ENCODE data around the gene SEC62.
"Not testable (repeated sequence)": the region's sequence is repeated elsewhere in the genome, so short reads cannot be mapped to it uniquely, and the experiment has no call there.

Gene SEC62

GRCh38 chr3:169998668-169999131, 32.1 kb downstream of the SEC62 start:
- Histone ChIP-seq H3K9ac (ENCODE audit: low read length) (no peak overlapping the region), H3K4me3 (ENCODE audit: low read length) (no peak overlapping the region), H3K9me3 (ENCODE audit: control insufficient read depth, low read length) (no peaks in the 10 kb centered on the region), H3K27me3 (replicated peaks; ENCODE audit: control insufficient read depth, insufficient read depth, low read length) (no peaks in the 10 kb centered on the region), H3K4me1 (ENCODE audit: control insufficient read depth, insufficient read depth, low read length) (no peaks in the 10 kb centered on the region), H3K36me3 (ENCODE audit: control insufficient read depth, insufficient read depth, low read length, severe bottlenecking) (peaks cover 31% of the 10 kb centered on the region)
- peak; percentile 78 for DNase-seq (ENCODE audit: low read depth)

GRCh38 chr3:169999433-169999832, 32.8 kb downstream of the SEC62 start:
- Histone ChIP-seq H3K9me3 (ENCODE audit: control insufficient read depth, low read length) (no peaks in the 10 kb centered on the region), H3K4me3 (ENCODE audit: low read length) (no peak overlapping the region), H3K9ac (ENCODE audit: low read length) (no peak overlapping the region), H3K4me1 (ENCODE audit: control insufficient read depth, insufficient read depth, low read length) (no peaks in the 10 kb centered on the region), H3K36me3 (ENCODE audit: control insufficient read depth, insufficient read depth, low read length, severe bottlenecking) (peaks cover 24% of the 10 kb centered on the region), H3K27me3 (replicated peaks; ENCODE audit: control insufficient read depth, insufficient read depth, low read length) (no peaks in the 10 kb centered on the region)
- DNase-seq (ENCODE audit: low read depth), result no peak

GRCh38 chr3:170000051-170000450, 33.4 kb downstream of the SEC62 start:
- Histone ChIP-seq H3K4me1 (ENCODE audit: control insufficient read depth, insufficient read depth, low read length) (no peaks in the 10 kb centered on the region), H3K36me3 (ENCODE audit: control insufficient read depth, insufficient read depth, low read length, severe bottlenecking) (peaks cover 19% of the 10 kb centered on the region), H3K9me3 (ENCODE audit: control insufficient read depth, low read length) (no peaks in the 10 kb centered on the region), H3K9ac (ENCODE audit: low read length) (no peak overlapping the region), H3K4me3 (ENCODE audit: low read length) (no peak overlapping the region), H3K27me3 (replicated peaks; ENCODE audit: control insufficient read depth, insufficient read depth, low read length) (no peaks in the 10 kb centered on the region)
- DNase-seq (ENCODE audit: low read depth), result no peak

- DNase-seq (ENCODE audit: low read depth), result no peak
- Histone ChIP-seq H3K9ac (ENCODE audit: low read length) (no peak overlapping the region), H3K36me3 (ENCODE audit: control insufficient read depth, insufficient read depth, low read length, severe bottlenecking) (no peaks in the 10 kb centered on the region), H3K27me3 (replicated peaks; ENCODE audit: control insufficient read depth, insufficient read depth, low read length) (no peaks in the 10 kb centered on the region), H3K4me1 (ENCODE audit: control insufficient read depth, insufficient read depth, low read length) (peaks cover 7% of the 10 kb centered on the region), H3K9me3 (ENCODE audit: control insufficient read depth, low read length) (no peaks in the 10 kb centered on the region), H3K4me3 (ENCODE audit: low read length) (no peak overlapping the region)
Observed at GRCh38 chr3:170002231-170002630, 35.6 kb downstream of the SEC62 start.

GRCh38 chr3:170002879-170003278, 36.3 kb downstream of the SEC62 start:
- Histone ChIP-seq H3K36me3 (ENCODE audit: control insufficient read depth, insufficient read depth, low read length, severe bottlenecking) (no peaks in the 10 kb centered on the region), H3K9me3 (ENCODE audit: control insufficient read depth, low read length) (no peaks in the 10 kb centered on the region), H3K4me3 (ENCODE audit: low read length) (no peak overlapping the region), H3K9ac (ENCODE audit: low read length) (no peak overlapping the region), H3K4me1 (ENCODE audit: control insufficient read depth, insufficient read depth, low read length) (peaks cover 8% of the 10 kb centered on the region), H3K27me3 (replicated peaks; ENCODE audit: control insufficient read depth, insufficient read depth, low read length) (no peaks in the 10 kb centered on the region)
- DNase-seq (ENCODE audit: low read depth), result no peak

GRCh38 chr3:170003881-170004356, 37.3 kb downstream of the SEC62 start:
- H3K4me3 ChIP-seq (ENCODE audit: low read length), result no peak overlapping the region
- no peaks in the 10 kb centered on the region for H3K27me3 ChIP-seq (replicated peaks; ENCODE audit: control insufficient read depth, insufficient read depth, low read length)
- no peaks in the 10 kb centered on the region for H3K9me3 ChIP-seq (ENCODE audit: control insufficient read depth, low read length)
- H3K4me1 ChIP-seq (ENCODE audit: control insufficient read depth, insufficient read depth, low read length), result peaks cover 8% of the 10 kb centered on the region
- no peak for DNase-seq (ENCODE audit: low read depth)
- no peaks in the 10 kb centered on the region for H3K36me3 ChIP-seq (ENCODE audit: control insufficient read depth, insufficient read depth, low read length, severe bottlenecking)
- H3K9ac ChIP-seq (ENCODE audit: low read length), result no peak overlapping the region

- Histone ChIP-seq H3K27me3 (replicated peaks; ENCODE audit: control insufficient read depth, insufficient read depth, low read length) (no peaks in the 10 kb centered on the region), H3K36me3 (ENCODE audit: control insufficient read depth, insufficient read depth, low read length, severe bottlenecking) (no peaks in the 10 kb centered on the region), H3K4me3 (ENCODE audit: low read length) (no peak overlapping the region), H3K9me3 (ENCODE audit: control insufficient read depth, low read length) (no peaks in the 10 kb centered on the region), H3K9ac (ENCODE audit: low read length) (no peak overlapping the region), H3K4me1 (ENCODE audit: control insufficient read depth, insufficient read depth, low read length) (peaks cover 8% of the 10 kb centered on the region)
- peak; percentile 28 for DNase-seq (ENCODE audit: low read depth)
Observed at GRCh38 chr3:170007031-170007663, 40.5 kb downstream of the SEC62 start.

GRCh38 chr3:170010498-170010897, 43.9 kb downstream of the SEC62 start:
- no peak for DNase-seq (ENCODE audit: low read depth)
- H3K4me1 ChIP-seq (ENCODE audit: control insufficient read depth, insufficient read depth, low read length), result peaks cover 12% of the 10 kb centered on the region
- no peaks in the 10 kb centered on the region for H3K9me3 ChIP-seq (ENCODE audit: control insufficient read depth, low read length)
- H3K27me3 ChIP-seq (replicated peaks; ENCODE audit: control insufficient read depth, insufficient read depth, low read length), result no peaks in the 10 kb centered on the region
- H3K4me3 ChIP-seq (ENCODE audit: low read length), result no peak overlapping the region
- no peak overlapping the region for H3K9ac ChIP-seq (ENCODE audit: low read length)
- no peaks in the 10 kb centered on the region for H3K36me3 ChIP-seq (ENCODE audit: control insufficient read depth, insufficient read depth, low read length, severe bottlenecking)

GRCh38 chr3:170012683-170013400, 46.2 kb downstream of the SEC62 start:
- Histone ChIP-seq H3K9me3 (ENCODE audit: control insufficient read depth, low read length) (no peaks in the 10 kb centered on the region), H3K9ac (ENCODE audit: low read length) (no peak overlapping the region), H3K4me3 (ENCODE audit: low read length) (no peak overlapping the region), H3K4me1 (ENCODE audit: control insufficient read depth, insufficient read depth, low read length) (peaks cover 4% of the 10 kb centered on the region), H3K36me3 (ENCODE audit: control insufficient read depth, insufficient read depth, low read length, severe bottlenecking) (no peaks in the 10 kb centered on the region), H3K27me3 (replicated peaks; ENCODE audit: control insufficient read depth, insufficient read depth, low read length) (no peaks in the 10 kb centered on the region)
- DNase-seq (ENCODE audit: low read depth), result no peak

- DNase-seq (ENCODE audit: low read depth), result no peak
- Histone ChIP-seq H3K9ac (ENCODE audit: low read length) (no peak overlapping the region), H3K9me3 (ENCODE audit: control insufficient read depth, low read length) (no peaks in the 10 kb centered on the region)
Observed at GRCh38 chr3:170016057-170016456, 49.5 kb downstream of the SEC62 start.

GRCh38 chr3:170019306-170019705, 52.7 kb downstream of the SEC62 start:
- not testable (repeated sequence) for H3K36me3 ChIP-seq (ENCODE audit: control insufficient read depth, insufficient read depth, low read length, severe bottlenecking); H3K27me3 ChIP-seq (replicated peaks; ENCODE audit: control insufficient read depth, insufficient read depth, low read length); H3K9me3 ChIP-seq (ENCODE audit: control insufficient read depth, low read length); DNase-seq (ENCODE audit: low read depth); H3K9ac ChIP-seq (ENCODE audit: low read length); H3K4me3 ChIP-seq (ENCODE audit: low read length); H3K4me1 ChIP-seq (ENCODE audit: control insufficient read depth, insufficient read depth, low read length)

More at GRCh38 chr3:170016057-170016456, 49.5 kb downstream of the SEC62 start:
- peaks cover 4% of the 10 kb centered on the region for H3K4me1 ChIP-seq (ENCODE audit: control insufficient read depth, insufficient read depth, low read length)
- peaks cover 5% of the 10 kb centered on the region for H3K27me3 ChIP-seq (replicated peaks; ENCODE audit: control insufficient read depth, insufficient read depth, low read length)
- no peak overlapping the region for H3K4me3 ChIP-seq (ENCODE audit: low read length)
- no peaks in the 10 kb centered on the region for H3K36me3 ChIP-seq (ENCODE audit: control insufficient read depth, insufficient read depth, low read length, severe bottlenecking)

Data from adipocyte (in vitro differentiated cells).